Measurements from ENCODE around the gene DCX.

- TF ChIP-seq EZH2 (IDR thresholded peaks at IDR 0.05; ENCODE audit: borderline replicate concordance, insufficient read depth, low read depth, low read length, poor library complexity, severe bottlenecking) (no peak), CTCF (IDR thresholded peaks at IDR 0.05) (no peak)
Observed at GRCh38 chrX:111260451-111260850, 151.5 kb downstream of the DCX start.

All from B cell (primary cell).